GM12801 (cell line): Measurements from ENCODE around the gene INMT.

Experiments used
- TF ChIP-seq, protein P1 (sequence below): IDR thresholded peaks from one replicate; pipeline ENCODE4 v1.5.1; 2011; ENCODE audit warnings: control low read depth; ENCODE audit not compliant: insufficient read length; ENCODE audit errors: extremely low read depth

The INMT gene

DNA sequence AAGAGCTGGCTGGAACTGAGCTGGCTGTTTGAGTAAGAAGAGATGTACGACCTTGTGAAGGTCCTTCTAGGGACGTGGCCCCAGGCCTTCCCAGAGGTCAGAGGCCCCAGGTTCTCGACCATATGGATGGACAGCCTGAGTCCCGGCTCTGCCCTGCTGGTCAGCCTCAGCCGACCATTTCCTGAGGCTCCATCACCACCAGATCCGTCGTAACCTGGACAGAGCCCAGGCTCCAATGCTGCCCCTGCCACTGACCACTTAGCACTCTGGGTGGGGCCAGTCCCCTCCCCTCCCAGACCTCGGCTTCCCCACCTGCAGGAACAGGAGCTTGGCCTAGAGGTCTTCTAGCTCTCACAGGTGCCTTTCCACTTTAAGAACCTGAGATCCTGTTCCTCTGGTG, 10.6 kb upstream of the INMT start:
- TF ChIP-seq, protein P1, sequence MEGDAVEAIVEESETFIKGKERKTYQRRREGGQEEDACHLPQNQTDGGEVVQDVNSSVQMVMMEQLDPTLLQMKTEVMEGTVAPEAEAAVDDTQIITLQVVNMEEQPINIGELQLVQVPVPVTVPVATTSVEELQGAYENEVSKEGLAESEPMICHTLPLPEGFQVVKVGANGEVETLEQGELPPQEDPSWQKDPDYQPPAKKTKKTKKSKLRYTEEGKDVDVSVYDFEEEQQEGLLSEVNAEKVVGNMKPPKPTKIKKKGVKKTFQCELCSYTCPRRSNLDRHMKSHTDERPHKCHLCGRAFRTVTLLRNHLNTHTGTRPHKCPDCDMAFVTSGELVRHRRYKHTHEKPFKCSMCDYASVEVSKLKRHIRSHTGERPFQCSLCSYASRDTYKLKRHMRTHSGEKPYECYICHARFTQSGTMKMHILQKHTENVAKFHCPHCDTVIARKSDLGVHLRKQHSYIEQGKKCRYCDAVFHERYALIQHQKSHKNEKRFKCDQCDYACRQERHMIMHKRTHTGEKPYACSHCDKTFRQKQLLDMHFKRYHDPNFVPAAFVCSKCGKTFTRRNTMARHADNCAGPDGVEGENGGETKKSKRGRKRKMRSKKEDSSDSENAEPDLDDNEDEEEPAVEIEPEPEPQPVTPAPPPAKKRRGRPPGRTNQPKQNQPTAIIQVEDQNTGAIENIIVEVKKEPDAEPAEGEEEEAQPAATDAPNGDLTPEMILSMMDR: no peak

- TF ChIP-seq, protein P1: no peak
Observed at GRCh38 chr7:30743371-30744074, 8.4 kb upstream of the INMT start.

- TF ChIP-seq, protein P1: no peak
Observed at GRCh38 chr7:30744075-30744417, 7.9 kb upstream of the INMT start.

DNA sequence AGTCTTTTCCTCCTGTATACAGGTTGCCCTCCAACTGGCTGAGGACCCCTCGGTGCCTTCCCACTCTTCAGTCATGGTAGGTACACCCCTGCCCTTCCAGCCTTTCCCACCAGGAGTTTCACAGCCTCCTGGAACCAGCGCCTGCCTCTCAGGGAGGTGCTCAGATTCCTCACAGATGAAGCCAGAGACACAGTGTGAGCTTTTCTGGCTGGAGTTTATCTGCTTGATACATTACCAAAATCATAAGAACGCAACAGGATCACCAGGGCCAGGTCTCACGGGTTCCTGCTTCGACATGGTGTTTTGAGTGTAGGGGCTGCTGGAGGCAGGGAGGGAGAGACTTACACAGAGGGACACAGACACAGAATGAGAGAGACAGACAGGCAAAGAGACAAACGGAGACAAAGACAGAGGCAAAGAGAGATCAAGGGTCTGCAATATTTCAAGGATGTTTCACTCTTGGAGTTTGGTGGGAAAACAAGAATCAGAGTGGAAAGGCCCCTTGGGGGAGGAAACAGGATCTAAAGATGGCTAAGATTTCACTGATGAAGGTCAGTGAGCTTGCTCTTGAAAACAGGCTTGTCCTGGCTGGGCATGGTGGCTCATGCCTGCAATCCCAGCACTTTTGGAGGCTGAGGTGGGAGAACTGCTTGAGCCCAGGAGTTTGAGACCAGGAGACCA, 6.5 kb upstream of the INMT start:
- TF ChIP-seq, protein P1: no peak

- TF ChIP-seq, protein P1: no peak
Observed at GRCh38 chr7:30750010-30750409, 1.9 kb upstream of the INMT start.

- TF ChIP-seq, protein P1: no peak
Observed at GRCh38 chr7:30750683-30751650, 968 bp upstream of the INMT start.

DNA sequence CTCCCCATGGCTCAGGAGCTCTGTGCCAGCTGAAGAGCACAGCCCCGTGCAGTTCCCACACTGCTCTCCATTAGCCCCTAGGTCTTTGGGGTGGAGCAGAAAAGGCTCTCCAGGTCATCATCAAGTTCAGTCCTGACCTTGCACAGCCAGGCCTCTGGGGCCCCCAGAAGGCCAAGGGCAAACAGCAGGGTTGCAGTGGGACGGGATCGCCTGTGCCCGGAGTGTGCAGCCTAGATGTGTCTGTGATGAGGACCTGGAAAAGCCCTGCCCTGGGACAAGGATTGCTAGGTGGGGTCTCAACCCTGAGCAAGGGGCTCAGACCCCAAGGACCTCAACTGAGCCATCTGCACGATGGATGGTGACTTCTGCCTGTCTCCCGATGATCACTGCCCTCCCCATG, 549 bp downstream of the INMT start:
- TF ChIP-seq, protein P1: no peak
